ENCODE results near the gene LPP. TPM values are rescaled to one million over a fixed set of nuclear protein-coding genes. Genes with fewer than 3 reads are reported as not detected.

LPP gene
- total and polyA plus RNA-seq, 4 donors, result 11.1 to 219 (median 66.5) TPM

GRCh38 chr3:188319569-188319968, 165.6 kb downstream of the LPP start:
- peak in 1 of 3 donors; percentile 33 for DNase-seq
- H3K27me3 ChIP-seq (ENCODE audit: control insufficient read depth in 3 of 3, insufficient read depth in 3 of 3, low read length in 2 of 3), result no peaks in the 10 kb centered on the region
- 52 to 72% methylated on average over 1 of the region's 1 CpG for WGBS, 2 donors
- H3K9ac ChIP-seq (ENCODE audit: insufficient read depth in 1 of 2, low read length in 2 of 2), result no peak overlapping the region
- H3K4me1 ChIP-seq (ENCODE audit: control insufficient read depth in 5 of 5, insufficient read depth in 5 of 5, low read length in 5 of 5), result peaks cover 0 to 21% (median 0%) of the 10 kb centered on the region in 5 donors
- ATAC-seq (ENCODE audit: insufficient read depth, low FRiP score), result no peak
- peaks cover 0 to 1% (median under 1%) of the 10 kb centered on the region in 4 donors for H3K36me3 ChIP-seq (ENCODE audit: control insufficient read depth in 4 of 4, insufficient read depth in 4 of 4, low read length in 4 of 4)
- H3K9me3 ChIP-seq (ENCODE audit: control insufficient read depth in 4 of 4, insufficient read depth in 3 of 4, low read length in 3 of 4), result no peaks in the 10 kb centered on the region
- TF ChIP-seq CTCF (IDR thresholded peaks at IDR 0.05; ENCODE audit: control extremely low read depth, extremely low read depth), result no peak
- no peak overlapping the region for H3K4me3 ChIP-seq
- H3K27ac ChIP-seq (ENCODE audit: low read depth in 1 of 2, low read length in 1 of 2), result no peak overlapping the region

DNA sequence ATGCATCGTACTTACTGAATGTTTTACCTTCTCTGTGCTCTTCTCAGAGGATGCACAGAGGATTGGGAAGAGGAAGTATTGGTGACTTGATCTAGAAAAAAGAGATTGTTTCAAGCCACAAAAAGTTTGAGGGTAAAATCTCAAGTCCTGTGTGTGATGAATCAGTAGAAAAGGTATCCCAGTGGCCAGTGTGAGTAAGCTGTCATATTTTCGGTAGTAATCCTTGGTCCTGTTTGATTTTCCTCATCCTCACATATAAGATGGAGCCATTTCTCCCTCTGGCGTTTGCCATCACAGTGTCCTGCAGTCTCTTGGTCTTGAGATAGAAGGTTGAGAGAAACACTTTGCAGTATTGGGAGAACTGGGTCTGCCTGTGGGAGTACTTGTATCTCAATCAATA, 166.8 kb downstream of the LPP start:
- Histone ChIP-seq H3K4me1 (ENCODE audit: control insufficient read depth in 5 of 5, insufficient read depth in 5 of 5, low read length in 5 of 5) (peaks cover 0 to 23% (median 0%) of the 10 kb centered on the region in 5 donors), H3K27me3 (ENCODE audit: control insufficient read depth in 3 of 3, insufficient read depth in 3 of 3, low read length in 2 of 3) (no peaks in the 10 kb centered on the region), H3K4me3 (no peak overlapping the region), H3K9me3 (ENCODE audit: control insufficient read depth in 4 of 4, insufficient read depth in 3 of 4, low read length in 3 of 4) (no peaks in the 10 kb centered on the region), H3K9ac (ENCODE audit: insufficient read depth in 1 of 2, low read length in 2 of 2) (no peak overlapping the region), H3K27ac (ENCODE audit: low read depth in 1 of 2, low read length in 1 of 2) (no peak overlapping the region), H3K36me3 (ENCODE audit: control insufficient read depth in 4 of 4, insufficient read depth in 4 of 4, low read length in 4 of 4) (peaks cover 0 to 2% (median under 1%) of the 10 kb centered on the region in 4 donors)
- DNase-seq (no peak), ATAC-seq (ENCODE audit: insufficient read depth, low FRiP score) (no peak)
- WGBS, 2 donors, result 92 to 93% methylated on average over 3 of the region's 3 CpGs
- no peak for TF ChIP-seq CTCF (IDR thresholded peaks at IDR 0.05; ENCODE audit: control extremely low read depth, extremely low read depth)

GRCh38 chr3:188321258-188321657, 167.3 kb downstream of the LPP start:
- Histone ChIP-seq H3K27ac (ENCODE audit: low read depth in 1 of 2, low read length in 1 of 2) (no peak overlapping the region), H3K36me3 (ENCODE audit: control insufficient read depth in 4 of 4, insufficient read depth in 4 of 4, low read length in 4 of 4) (peaks cover 0 to 4% (median 2%) of the 10 kb centered on the region in 4 donors), H3K9me3 (ENCODE audit: control insufficient read depth in 4 of 4, insufficient read depth in 3 of 4, low read length in 3 of 4) (no peaks in the 10 kb centered on the region), H3K9ac (ENCODE audit: insufficient read depth in 1 of 2, low read length in 2 of 2) (no peak overlapping the region), H3K4me3 (no peak overlapping the region), H3K27me3 (ENCODE audit: control insufficient read depth in 3 of 3, insufficient read depth in 3 of 3, low read length in 2 of 3) (no peaks in the 10 kb centered on the region), H3K4me1 (ENCODE audit: control insufficient read depth in 5 of 5, insufficient read depth in 5 of 5, low read length in 5 of 5) (peaks cover 0 to 27% (median 0%) of the 10 kb centered on the region in 5 donors)
- DNase-seq (no peak), ATAC-seq (ENCODE audit: insufficient read depth, low FRiP score) (no peak)
- TF ChIP-seq CTCF (IDR thresholded peaks at IDR 0.05; ENCODE audit: control extremely low read depth, extremely low read depth), result no peak
